Keratinocyte (primary cell): ENCODE data around the gene NELL1. TPM values are rescaled to one million over a fixed set of nuclear protein-coding genes. Genes with fewer than 3 reads are reported as not detected.

Source experiments
- DNase-seq: peaks from one replicate; pipeline ENCODE4 v3.0.0-alpha.2; 2011; ENCODE audit warnings: low read depth, missing footprints, low spot score
- FAIRE-seq: peaks from 2 replicates; lab custom pipeline; 2011; peaks lifted over from hg19 to GRCh38; lab: Jason Lieb, UNC
- H2AFZ ChIP-seq: 2 replicates; pipeline ENCODE4 v1.6.0; 2012; ENCODE audit warnings: low read length, control low read depth, inconsistent platforms; ENCODE audit not compliant: control insufficient read depth
- H3K27ac ChIP-seq: 2 replicates; pipeline ENCODE4 v1.5.1; 2011; ENCODE audit warnings: low read length; ENCODE audit not compliant: control insufficient read depth, insufficient read depth
- H3K27me3 ChIP-seq: 3 replicates; pipeline ENCODE4 v1.6.0; 2011; ENCODE audit warnings: low read length; ENCODE audit not compliant: control insufficient read depth, insufficient read depth; ENCODE audit errors: extremely low read depth
- H3K36me3 ChIP-seq, 2 experiments: 2 replicates in 1 of 2; 3 replicates in 1 of 2; pipeline ENCODE4 v1.5.1; 2011; ENCODE audit warnings: low read length in 2 of 2, mild to moderate bottlenecking in 1 of 2; ENCODE audit not compliant: control insufficient read depth in 2 of 2, insufficient read depth in 2 of 2; ENCODE audit errors: extremely low read depth in 1 of 2
- H3K4me1 ChIP-seq: 3 replicates; pipeline ENCODE4 v1.5.1; 2011; ENCODE audit warnings: low read length; ENCODE audit not compliant: control insufficient read depth, insufficient read depth; ENCODE audit errors: extremely low read depth
- H3K4me2 ChIP-seq: 3 replicates; pipeline ENCODE4 v1.6.0; 2011; ENCODE audit warnings: low read depth, low read length; ENCODE audit not compliant: control insufficient read depth, insufficient read depth; ENCODE audit errors: extremely low read depth
- H3K4me3 ChIP-seq, 3 experiments: fragments of 200-600 bp in 1 of 3; sonication (generic) in 1 of 3; 2 replicates in 2 of 3; 3 replicates in 1 of 3; pipeline ENCODE4 v1.5.1; 2011 to 2016; ENCODE audit warnings: low read length in 3 of 3, mild to moderate bottlenecking in 3 of 3, control low read depth in 2 of 3, inconsistent platforms in 1 of 3, low read depth in 1 of 3, mixed read lengths in 1 of 3, mixed run types in 1 of 3, moderate library complexity in 1 of 3; ENCODE audit not compliant: control insufficient read depth in 2 of 3, insufficient read depth in 2 of 3; ENCODE audit errors: extremely low read depth in 1 of 3
- H3K79me2 ChIP-seq: 2 replicates; pipeline ENCODE4 v1.6.0; 2012; ENCODE audit warnings: low read length; ENCODE audit not compliant: control insufficient read depth, insufficient read depth
- H3K9ac ChIP-seq: 3 replicates; pipeline ENCODE4 v1.6.0; 2011; ENCODE audit warnings: low read length; ENCODE audit not compliant: control insufficient read depth, insufficient read depth; ENCODE audit errors: extremely low read depth
- H3K9me1 ChIP-seq: 3 replicates; pipeline ENCODE4 v1.6.0; 2011; ENCODE audit warnings: low read length; ENCODE audit not compliant: control insufficient read depth, insufficient read depth; ENCODE audit errors: extremely low read depth
- H3K9me3 ChIP-seq: 2 replicates; pipeline ENCODE4 v1.5.1; 2012; ENCODE audit warnings: low read depth, low read length; ENCODE audit not compliant: control insufficient read depth
- H4K20me1 ChIP-seq: 3 replicates; pipeline ENCODE4 v1.6.0; 2011; ENCODE audit warnings: low read length; ENCODE audit not compliant: control insufficient read depth, insufficient read depth; ENCODE audit errors: extremely low read depth
- CTCF ChIP-seq, 3 experiments: IDR thresholded peaks in 1 of 3; conservative IDR thresholded peaks in 1 of 3; optimal IDR thresholded peaks in 1 of 3; 2 replicates in 2 of 3; 3 replicates in 1 of 3; pipeline versions ENCODE3 to v1.5.1; 2011; ENCODE audit warnings: low read length in 3 of 3, mild to moderate bottlenecking in 3 of 3, moderate library complexity in 2 of 3, control low read depth in 1 of 3, inconsistent platforms in 1 of 3; ENCODE audit not compliant: insufficient read depth in 2 of 3; ENCODE audit errors: extremely low read depth in 1 of 3
- EZH2 ChIP-seq: IDR thresholded peaks from one replicate; pipeline ENCODE4 v1.6.1; 2012; ENCODE audit warnings: inconsistent platforms, mild to moderate bottlenecking, low read length, moderate library complexity
- dilution Hi-C: fragments of 300-500 bp; cut with MboI; formaldehyde crosslinking; loops from one replicate; pipeline ENCODE4 v1.7.0; 2020; ENCODE audit warnings: low sequenced_read_pairs; ENCODE audit not compliant: extremely low pct_ligation_motif_present
- polyA plus RNA-seq, 5 experiments: library from polyadenylated mRNA; depleted of rRNA in 3 of 5; stranded (reverse) in 3 of 5; stranded (forward) in 1 of 5; unstranded in 1 of 5; fragments of >200 nt; gene quantifications; 1 replicate in 1 of 5; 2 replicates in 3 of 5; 3 replicates in 1 of 5; pipeline versions ENCODE4 v1.2.1 to v1.2.3, GENCODE V29; 2011 to 2012; ENCODE audit warnings: missing spikeins in 2 of 5, low read depth in 1 of 5, low replicate concordance in 1 of 5

Gene NELL1
- polyA plus RNA-seq, 1 donor (not counting 4 experiments of a cell fraction or from before 2014, with no cell fraction given), result not detected

- Histone ChIP-seq H3K27me3 (no peaks in the 10 kb centered on the region), H3K4me1 (no peaks in the 10 kb centered on the region), H2AFZ (no peak overlapping the region), H3K4me2 (no peak overlapping the region), H4K20me1 (no peaks in the 10 kb centered on the region), H3K9ac (no peak overlapping the region), H3K9me1 (no peaks in the 10 kb centered on the region), H3K4me3 (no peak overlapping the region), H3K27ac (no peak overlapping the region), H3K36me3 (no peaks in the 10 kb centered on the region), H3K79me2 (no peaks in the 10 kb centered on the region), H3K9me3 (no peaks in the 10 kb centered on the region)
- FAIRE-seq (no peak), DNase-seq (no peak)
- TF ChIP-seq CTCF (optimal IDR thresholded peaks at IDR 0.05 in 1 of 3, IDR thresholded peaks at IDR 0.05 in 1 of 3, conservative IDR thresholded peaks at IDR 0.05 in 1 of 3; ENCODE audit: extremely low read depth in 1 of 3, insufficient read depth in 2 of 3, low read length in 3 of 3) (no peak), EZH2 (no peak)
- dilution Hi-C loops, result no loop called here
These were observed 263.7 kb downstream of the NELL1 start for GRCh38 chr11:20933086-20933485.

- FAIRE-seq, result no peak
- no peak for DNase-seq
- no peak overlapping the region for H2AFZ ChIP-seq
These were observed 264.6 kb downstream of the NELL1 start for GRCh38 chr11:20933958-20934357.

More at GRCh38 chr11:20933958-20934357, 264.6 kb downstream of the NELL1 start:
- Histone ChIP-seq H3K4me1 (no peaks in the 10 kb centered on the region), H4K20me1 (no peaks in the 10 kb centered on the region), H3K27ac (no peak overlapping the region), H3K4me2 (no peak overlapping the region), H3K4me3 (no peak overlapping the region), H3K36me3 (no peaks in the 10 kb centered on the region), H3K27me3 (no peaks in the 10 kb centered on the region), H3K79me2 (no peaks in the 10 kb centered on the region), H3K9me3 (no peaks in the 10 kb centered on the region), H3K9me1 (no peaks in the 10 kb centered on the region), H3K9ac (no peak overlapping the region)
- dilution Hi-C loops, result no loop called here
- no peak for TF ChIP-seq CTCF (optimal IDR thresholded peaks at IDR 0.05 in 1 of 3, IDR thresholded peaks at IDR 0.05 in 1 of 3, conservative IDR thresholded peaks at IDR 0.05 in 1 of 3; ENCODE audit: extremely low read depth in 1 of 3, insufficient read depth in 2 of 3, low read length in 3 of 3)
- no peak for TF ChIP-seq EZH2
